GM20000 (cell line): Measurements from ENCODE around the gene STIM2.
A peak's percentile ranks its signal among the peaks of the same experiment; 100 is the strongest.

Experiments
- DNase-seq: peaks from one replicate; pipeline ENCODE4 v3.0.0; 2012; ENCODE audit warnings: low spot score
- TF ChIP-seq, protein P1 (sequence below): IDR thresholded peaks from 2 replicates; pipeline ENCODE4 v1.5.1; 2012; ENCODE audit warnings: mild to moderate bottlenecking, control low read depth; ENCODE audit errors: extremely low read depth, missing control alignments

STIM2 gene

DNA sequence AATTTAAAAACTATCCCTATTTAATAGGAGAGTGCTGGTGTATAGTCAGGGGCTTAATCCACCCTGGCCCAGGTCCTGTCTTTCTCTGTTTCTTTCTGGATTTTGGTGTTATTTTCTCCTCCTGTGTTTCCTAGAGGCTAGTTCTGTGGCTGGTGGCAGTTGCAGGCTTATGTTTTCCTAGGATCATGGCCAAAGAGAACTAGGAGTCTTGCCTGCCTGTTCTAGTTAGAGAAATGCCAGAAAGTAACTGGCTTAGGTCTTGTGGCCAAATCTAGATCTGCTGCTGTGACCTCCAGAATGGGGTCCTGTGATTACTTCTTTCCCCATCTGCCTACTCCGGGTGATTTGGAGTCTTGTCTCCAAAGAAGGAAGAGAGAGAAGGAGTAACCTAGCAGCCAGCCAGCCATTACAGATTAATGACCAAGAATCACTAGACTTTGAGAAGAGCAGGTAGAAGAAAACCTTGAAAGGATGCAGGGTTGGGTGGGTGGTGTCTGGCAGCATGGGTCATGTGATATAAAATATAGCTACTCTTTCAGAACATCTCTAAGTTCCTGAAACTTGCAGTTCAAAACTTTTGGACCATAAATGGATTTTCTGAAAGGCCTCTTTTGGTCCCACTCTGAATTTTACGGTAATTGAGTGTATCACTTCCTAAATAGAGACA lies 117.9 kb downstream of the STIM2 start:
- DNase-seq: no peak

DNA sequence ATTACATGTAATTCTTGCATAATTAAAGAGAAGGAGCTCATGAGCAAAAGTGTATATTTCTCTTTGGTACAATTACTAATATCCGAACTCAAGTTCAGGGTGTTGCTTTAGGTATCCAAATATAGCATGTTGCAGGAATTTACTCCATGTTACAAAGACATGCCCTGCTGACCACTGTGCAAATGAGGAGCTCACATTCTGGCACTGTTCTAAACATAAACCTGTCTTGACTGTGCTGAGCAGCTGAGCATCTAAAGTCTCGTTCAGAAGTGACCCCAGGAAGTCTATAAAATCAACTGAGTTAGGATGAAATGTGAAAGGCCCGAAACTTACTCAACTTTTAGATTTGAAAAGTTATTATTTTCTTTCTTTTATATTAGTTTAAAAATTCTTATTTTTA lies 124.3 kb downstream of the STIM2 start:
- TF ChIP-seq, protein P1, sequence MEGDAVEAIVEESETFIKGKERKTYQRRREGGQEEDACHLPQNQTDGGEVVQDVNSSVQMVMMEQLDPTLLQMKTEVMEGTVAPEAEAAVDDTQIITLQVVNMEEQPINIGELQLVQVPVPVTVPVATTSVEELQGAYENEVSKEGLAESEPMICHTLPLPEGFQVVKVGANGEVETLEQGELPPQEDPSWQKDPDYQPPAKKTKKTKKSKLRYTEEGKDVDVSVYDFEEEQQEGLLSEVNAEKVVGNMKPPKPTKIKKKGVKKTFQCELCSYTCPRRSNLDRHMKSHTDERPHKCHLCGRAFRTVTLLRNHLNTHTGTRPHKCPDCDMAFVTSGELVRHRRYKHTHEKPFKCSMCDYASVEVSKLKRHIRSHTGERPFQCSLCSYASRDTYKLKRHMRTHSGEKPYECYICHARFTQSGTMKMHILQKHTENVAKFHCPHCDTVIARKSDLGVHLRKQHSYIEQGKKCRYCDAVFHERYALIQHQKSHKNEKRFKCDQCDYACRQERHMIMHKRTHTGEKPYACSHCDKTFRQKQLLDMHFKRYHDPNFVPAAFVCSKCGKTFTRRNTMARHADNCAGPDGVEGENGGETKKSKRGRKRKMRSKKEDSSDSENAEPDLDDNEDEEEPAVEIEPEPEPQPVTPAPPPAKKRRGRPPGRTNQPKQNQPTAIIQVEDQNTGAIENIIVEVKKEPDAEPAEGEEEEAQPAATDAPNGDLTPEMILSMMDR: no peak
- no peak for DNase-seq

More for the DNA sequence above, 117.9 kb downstream of the STIM2 start:
- TF ChIP-seq, protein P1: no peak

DNA sequence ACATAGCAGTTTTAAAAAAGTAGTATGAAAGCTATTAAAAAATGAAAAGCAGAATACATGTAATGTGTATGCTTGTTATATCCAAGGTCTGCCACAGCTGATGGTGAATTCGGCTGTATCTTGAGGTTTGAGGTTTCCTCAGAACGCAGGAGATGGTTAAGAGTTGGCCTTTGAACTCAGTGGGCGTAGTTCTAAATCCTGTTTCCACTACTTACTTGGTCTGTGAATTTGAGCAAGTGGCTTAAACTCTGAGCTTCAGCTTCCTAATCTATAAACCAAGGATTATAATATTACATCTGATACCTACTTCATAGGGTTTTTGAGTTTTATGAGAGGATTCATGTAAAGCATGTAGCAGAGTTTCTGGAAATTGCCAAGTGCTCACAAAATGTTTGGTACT lies 125.2 kb downstream of the STIM2 start:
- DNase-seq: peak; percentile 23
- TF ChIP-seq, protein P1: no peak

DNA sequence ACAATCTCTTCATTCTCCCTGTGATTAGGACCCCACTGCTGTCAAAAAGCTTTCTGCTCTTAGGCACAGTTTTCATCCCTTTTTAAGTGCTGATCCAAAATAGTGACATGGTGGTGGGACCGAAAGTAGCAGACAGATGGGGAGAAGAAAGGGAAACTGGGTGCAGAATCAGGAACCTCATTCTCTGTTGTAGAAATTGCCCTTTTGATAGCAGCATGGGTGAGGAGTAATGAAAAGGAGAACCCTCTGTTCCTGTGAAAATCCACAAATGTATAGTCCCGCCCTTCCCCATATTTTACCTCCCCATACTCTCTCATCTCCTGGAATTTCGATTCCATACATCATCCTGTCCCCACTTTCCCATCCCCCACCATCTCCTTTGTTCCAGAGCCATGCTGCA lies 126.5 kb downstream of the STIM2 start:
- TF ChIP-seq, protein P1: no peak
- DNase-seq: no peak

DNA sequence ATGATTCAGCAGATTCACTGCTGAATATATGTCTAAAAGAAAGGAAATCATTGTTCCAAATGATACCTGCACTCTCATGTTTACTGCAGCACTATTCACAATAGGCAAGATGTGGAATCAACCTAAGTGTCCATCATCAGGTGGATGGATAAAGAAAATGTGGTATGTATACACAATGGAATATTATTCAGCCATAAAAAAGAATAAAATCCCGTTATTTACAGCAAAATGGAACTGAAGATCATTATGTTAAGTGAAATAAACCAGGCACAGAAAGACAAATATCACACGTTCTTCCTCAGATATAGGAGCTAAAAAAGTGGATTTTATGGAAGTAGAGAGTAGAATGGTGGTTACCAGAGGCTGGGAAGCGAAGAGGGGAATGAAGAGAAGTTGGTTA lies 130.4 kb downstream of the STIM2 start:
- DNase-seq: no peak

DNA sequence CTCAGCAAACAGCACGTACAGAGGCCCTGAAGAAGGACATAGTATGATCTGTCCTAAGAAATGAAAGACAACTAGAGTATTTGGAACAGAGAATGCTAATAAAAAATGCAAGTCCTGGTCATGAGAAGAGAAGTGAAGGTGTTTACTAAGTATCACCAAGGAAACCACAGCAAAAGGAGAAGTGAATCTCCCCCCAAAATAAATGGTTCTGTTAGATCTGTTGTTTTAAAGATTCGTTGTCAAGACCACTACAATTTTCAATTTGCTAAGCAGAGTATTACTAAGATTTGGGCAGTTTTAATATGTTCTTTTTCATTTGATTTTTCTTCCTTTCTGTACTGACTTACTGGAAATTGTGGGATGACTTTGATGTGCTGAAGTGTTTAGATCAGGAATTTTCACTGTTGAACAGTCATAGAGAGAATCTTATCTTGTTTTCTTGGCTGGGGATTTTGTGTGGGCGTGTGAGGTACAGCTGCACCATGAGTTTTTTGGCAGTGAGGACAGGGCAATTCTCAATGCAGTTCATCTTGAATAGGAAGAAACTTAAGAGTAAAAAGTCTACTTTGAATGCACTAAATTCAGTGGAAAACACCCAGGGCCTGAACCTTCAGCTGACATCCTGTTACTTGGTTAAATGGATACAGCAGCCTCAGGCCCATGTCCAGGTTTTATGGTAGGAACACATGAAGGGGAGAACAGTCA lies 132.2 kb downstream of the STIM2 start:
- DNase-seq: peak; percentile 59
- TF ChIP-seq, protein P1: no peak

More for the DNA sequence above, 130.4 kb downstream of the STIM2 start:
- TF ChIP-seq, protein P1: no peak

DNA sequence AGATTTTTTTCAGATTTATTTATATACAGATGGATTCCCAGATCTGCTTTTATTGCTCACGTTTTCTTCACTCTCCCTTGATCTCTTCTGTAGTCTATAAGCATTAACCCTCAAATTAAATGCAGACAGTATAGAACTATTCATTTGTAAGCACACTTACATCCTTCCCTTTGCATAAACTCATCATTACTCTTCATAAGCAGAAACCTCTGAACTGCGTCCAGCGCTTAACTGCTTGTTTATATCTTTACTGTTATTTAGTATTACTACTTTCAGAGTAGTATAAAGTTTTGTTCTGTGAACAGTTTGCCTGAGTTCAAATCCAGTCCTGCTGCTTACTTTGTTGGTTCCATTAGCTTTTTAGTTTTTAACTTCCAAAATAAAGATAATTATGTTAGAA lies 132.9 kb downstream of the STIM2 start:
- no peak for DNase-seq
- TF ChIP-seq, protein P1: no peak
